K562 (cell line): ENCODE measurements around the gene BACH1. TPM values are rescaled to one million over a fixed set of nuclear protein-coding genes. Genes with fewer than 3 reads are reported as not detected.

Experiments used
- ATAC-seq: fragments of 200-7000 bp; cut with Tn5 transposase; 3 replicates; pipeline ENCODE4 v1.9.1; 2020; ENCODE audit warnings: moderate library complexity
- BruUV-seq: library from RNA; stranded (reverse); fragments of 400-500 nt; replicated peaks from 2 replicates; lab custom pipeline; 2021; lab: Mats Ljungman, UMichigan
- CTCF ChIA-PET: fragments of 300-600 bp; formaldehyde crosslinking; extraction: SDS; loops from one replicate; lab custom pipeline; 2021; ENCODE audit warnings: low intra/inter-chr PET ratio; lab: Yijun Ruan, JAX
- POLR2A ChIA-PET: fragments of 300-600, 350-650 bp; sonication (Branson Sonifier 250); formaldehyde crosslinking; extraction: SDS; loops from one replicate; lab custom pipeline; 2021; ENCODE audit warnings: antibody characterized with exemption, inconsistent platforms; lab: Yijun Ruan, JAX
- DNase-seq, 4 experiments: peaks; one replicate each; pipeline versions ENCODE4 v3.0.0 to v3.0.0-alpha.2; 2011 to 2018; ENCODE audit warnings: low spot score in 3 of 4, mixed read lengths in 3 of 4; ENCODE audit errors: extremely low read depth in 1 of 4
- FAIRE-seq: peaks from 2 replicates; lab custom pipeline; 2011; peaks lifted over from hg19 to GRCh38; lab: Jason Lieb, UNC
- H2AFZ ChIP-seq: 2 replicates; pipeline ENCODE4 v1.6.0; 2011; ENCODE audit warnings: low read depth, low read length, control low read depth, inconsistent platforms
- H3K27ac ChIP-seq: fragments of 200-600 bp; 3 replicates; pipeline ENCODE4 v1.8.0; 2011; ENCODE audit warnings: low read depth, mild to moderate bottlenecking, control low read depth, inconsistent platforms, low read length, moderate library complexity, mixed read lengths; ENCODE audit errors: extremely low read depth
- H3K27me3 ChIP-seq, 2 experiments: fragments of 300-600 bp in 1 of 2; 2 replicates in 1 of 2; 3 replicates in 1 of 2; pipeline versions ENCODE4 v1.6.0 to v1.8.0; 2011; ENCODE audit warnings: inconsistent platforms in 2 of 2, low read length in 2 of 2, mild to moderate bottlenecking in 1 of 2, mixed read lengths in 1 of 2, moderate library complexity in 1 of 2; ENCODE audit not compliant: control insufficient read depth in 2 of 2, insufficient read depth in 2 of 2
- H3K36me3 ChIP-seq: fragments of 300-600 bp; 3 replicates; pipeline ENCODE4 v1.8.0; 2011; ENCODE audit warnings: mild to moderate bottlenecking, low read length, inconsistent platforms; ENCODE audit not compliant: control insufficient read depth, insufficient read depth
- H3K4me1 ChIP-seq, 2 experiments: fragments of 200-600 bp in 1 of 2; replicated peaks in 1 of 2; 2 replicates in 1 of 2; 3 replicates in 1 of 2; pipeline versions ENCODE4 v1.5.1 to v1.8.0; 2011; ENCODE audit warnings: inconsistent platforms in 2 of 2, low read length in 2 of 2, mild to moderate bottlenecking in 1 of 2, mixed read lengths in 1 of 2, moderate library complexity in 1 of 2; ENCODE audit not compliant: control insufficient read depth in 2 of 2, insufficient read depth in 2 of 2
- H3K4me2 ChIP-seq: 2 replicates; pipeline ENCODE4 v1.6.1; 2011; ENCODE audit warnings: low read length, control low read depth, inconsistent platforms, mixed read lengths; ENCODE audit not compliant: insufficient read depth
- H3K4me3 ChIP-seq: fragments of 200-600 bp; sonication (generic), shearing (Covaris generic); 2 replicates; pipeline ENCODE4 v1.5.1; 2016; ENCODE audit warnings: control low read depth, inconsistent platforms
- H3K79me2 ChIP-seq: fragments of 200-600 bp; 3 replicates; pipeline ENCODE4 v1.8.0; 2011; ENCODE audit warnings: low read length, inconsistent platforms; ENCODE audit not compliant: control insufficient read depth, insufficient read depth
- H3K9ac ChIP-seq, 2 experiments: 2 replicates each; pipeline versions ENCODE4 v1.6.0 to v1.6.1; 2011; ENCODE audit warnings: low read depth in 2 of 2, low read length in 2 of 2, control low read depth in 1 of 2, inconsistent platforms in 1 of 2, mild to moderate bottlenecking in 1 of 2, mixed read lengths in 1 of 2; ENCODE audit not compliant: insufficient read depth in 1 of 2
- H3K9me1 ChIP-seq: one replicate; pipeline ENCODE4 v1.6.0; 2011; ENCODE audit warnings: inconsistent platforms, mild to moderate bottlenecking, low read length, moderate library complexity; ENCODE audit not compliant: control insufficient read depth, insufficient read depth
- H3K9me3 ChIP-seq: replicated peaks from 2 replicates; pipeline ENCODE4 v1.5.1; 2011; ENCODE audit warnings: low read depth, low read length, inconsistent platforms; ENCODE audit not compliant: control insufficient read depth, insufficient read depth
- H4K20me1 ChIP-seq: replicated peaks from 2 replicates; pipeline ENCODE4 v1.6.1; 2011; ENCODE audit warnings: low read length, inconsistent platforms, mixed read lengths; ENCODE audit not compliant: control insufficient read depth, insufficient read depth
- FOXA1 ChIP-seq: fragments of 450-650 bp; IDR thresholded peaks from 2 replicates; pipeline ENCODE4 v1.6.1; 2016; ENCODE audit warnings: mild to moderate bottlenecking, borderline replicate concordance
- NCOA4 ChIP-seq: fragments of 450-650 bp; IDR thresholded peaks from 2 replicates; pipeline ENCODE4 v1.6.1; 2018; ENCODE audit warnings: mild to moderate bottlenecking; ENCODE audit not compliant: partially characterized antibody
- NFIC ChIP-seq: fragments of 450-650 bp; IDR thresholded peaks from 2 replicates; pipeline ENCODE4 v1.6.1; 2017; ENCODE audit warnings: mild to moderate bottlenecking, inconsistent platforms
- PHF20 ChIP-seq: fragments of 450-650 bp; IDR thresholded peaks from 2 replicates; pipeline ENCODE4 v1.6.1; 2018; ENCODE audit not compliant: partially characterized antibody
- POLR2AphosphoS2 ChIP-seq: IDR thresholded peaks from 2 replicates; pipeline ENCODE4 v1.6.1; 2012; ENCODE audit warnings: low read length, improper control_type of control experiment
- TAF15 ChIP-seq: fragments of 200-400 bp; formaldehyde crosslinking; IDR thresholded peaks from 2 replicates; pipeline ENCODE4 v1.6.1; 2017; ENCODE audit warnings: mild to moderate bottlenecking, low read depth, low read length, moderate library complexity
- ZNF184 ChIP-seq: sonication (generic); formaldehyde crosslinking; IDR thresholded peaks from 2 replicates; pipeline ENCODE4 v1.5.0; 2020; ENCODE audit warnings: missing genetic modification reagents
- ZNF311 ChIP-seq: fragments of 250-450 bp; sonication (Bioruptor Pico); IDR thresholded peaks from 2 replicates; pipeline ENCODE4 v1.4.0; 2020; ENCODE audit warnings: mild to moderate bottlenecking, moderate library complexity
- ZNF347 ChIP-seq: fragments of 450-650 bp; formaldehyde crosslinking; IDR thresholded peaks from 2 replicates; pipeline ENCODE4 v1.4.0; 2020; ENCODE audit warnings: low read depth, mild to moderate bottlenecking, moderate library complexity
- WGBS: fragments of 100-300 bp; shearing (Covaris generic); methylation state at CpG from one replicate; pipeline ENCODE4 v1.1.6; 2016; ENCODE audit warnings: low coverage, mixed read lengths; ENCODE audit not compliant: insufficient coverage; ENCODE audit errors: missing lambda C conversion rate; 5-methylcytosine and 5-hydroxymethylcytosine counted together
- in situ Hi-C: fragments of 300-500 bp; cut with MboI; formaldehyde crosslinking; loops from 4 replicates; pipeline ENCODE4 v1.15.0; 2018; ENCODE audit warnings: inconsistent platforms, mixed read lengths
- intact Hi-C: fragments of 100-400 bp; cut with micrococcal nuclease; formaldehyde crosslinking; loops from 2 replicates; pipeline ENCODE4 v1.14.2; 2022
- polyA plus RNA-seq, 8 experiments: library from polyadenylated mRNA; depleted of rRNA in 4 of 8; stranded (reverse) in 5 of 8; unstranded in 3 of 8; fragments of >200 nt; fragmentation: Nextera tagmentation in 2 of 8; fragmentation: Illumina TruSeq in 1 of 8; extraction: Ambion mirVana in 2 of 8; extraction: Trizol in 1 of 8; gene quantifications; 2 replicates each; pipeline versions ENCODE4 v1.2.1 to v1.2.3, GENCODE V29; 2011 to 2014; ENCODE audit warnings: inconsistent platforms in 1 of 8, missing spikeins in 1 of 8
- total RNA-seq, 7 experiments: library from RNA; depleted of rRNA in 6 of 7; stranded (reverse); fragments of >200 nt in 6 of 7; fragmentation: Illumina TruSeq in 2 of 7; extraction: Trizol in 2 of 7; gene quantifications; 2 replicates each; pipeline versions ENCODE4 v1.2.1 to v1.2.3, GENCODE V29; 2011 to 2021; ENCODE audit warnings: low replicate concordance in 1 of 7
- TF ChIP-seq, protein P1 (sequence below): fragments of 250-450 bp; sonication (Bioruptor Pico); IDR thresholded peaks from 2 replicates; pipeline ENCODE4 v1.8.0; 2022; ENCODE audit warnings: moderate library complexity, mild to moderate bottlenecking, inconsistent platforms
- TF ChIP-seq, protein P2 (sequence below): IDR thresholded peaks from 3 replicates; pipeline ENCODE4 v1.6.1; 2011; ENCODE audit warnings: borderline replicate concordance, mild to moderate bottlenecking, moderate library complexity; ENCODE audit not compliant: insufficient read length; ENCODE audit errors: extremely low read depth

BACH1 gene
- total and polyA plus RNA-seq, 9 of the 15 experiments (the other 6 are each of a cell fraction or from before 2014, with no cell fraction given) = 10.6 to 58.5 (median 28.6) TPM

DNA sequence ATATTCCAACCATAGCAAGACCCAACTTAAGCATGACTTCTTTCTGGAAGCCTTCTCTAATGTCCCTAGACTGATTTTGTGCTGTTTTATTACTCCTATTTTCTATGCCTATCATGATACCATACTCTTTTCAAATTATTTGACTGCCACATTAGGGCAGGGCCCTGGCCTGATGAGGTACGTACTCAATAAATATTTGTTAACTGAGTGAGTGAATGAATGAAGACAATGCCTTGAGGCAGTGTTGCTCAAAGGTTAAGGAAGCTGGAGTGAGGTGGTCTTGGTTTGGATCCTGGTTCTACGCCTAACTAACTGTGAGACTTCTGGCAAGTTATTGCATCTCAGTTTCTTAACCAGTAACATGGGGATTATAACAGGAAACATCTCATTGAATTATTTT is 38.3 kb upstream of the BACH1 start:
- H3K4me1 ChIP-seq = no peaks in the 10 kb centered on the region; a peak in 1 of 5 replicates
- H3K27ac ChIP-seq = no peak overlapping the region
- H3K36me3 ChIP-seq = no peaks in the 10 kb centered on the region
- no peaks in the 10 kb centered on the region for H4K20me1 ChIP-seq
- no peaks in the 10 kb centered on the region for H3K27me3 ChIP-seq
- CTCF ChIA-PET = no interaction called here
- TF ChIP-seq FOXA1 (no peak), ZNF184 (CRISPR knock-in tag) (no peak), TAF15 (no peak), NFIC (no peak), POLR2AphosphoS2 (no peak), ZNF347 (CRISPR knock-in tag) (no peak), NCOA4 (no peak), ZNF311 (no peak), PHF20 (no peak)
- TF ChIP-seq, protein P1, sequence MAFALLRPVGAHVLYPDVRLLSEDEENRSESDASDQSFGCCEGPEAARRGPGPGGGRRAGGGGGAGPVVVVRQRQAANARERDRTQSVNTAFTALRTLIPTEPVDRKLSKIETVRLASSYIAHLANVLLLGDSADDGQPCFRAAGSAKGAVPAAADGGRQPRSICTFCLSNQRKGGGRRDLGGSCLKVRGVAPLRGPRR (CRISPR knock-in tag) = no peak
- TF ChIP-seq, protein P2, sequence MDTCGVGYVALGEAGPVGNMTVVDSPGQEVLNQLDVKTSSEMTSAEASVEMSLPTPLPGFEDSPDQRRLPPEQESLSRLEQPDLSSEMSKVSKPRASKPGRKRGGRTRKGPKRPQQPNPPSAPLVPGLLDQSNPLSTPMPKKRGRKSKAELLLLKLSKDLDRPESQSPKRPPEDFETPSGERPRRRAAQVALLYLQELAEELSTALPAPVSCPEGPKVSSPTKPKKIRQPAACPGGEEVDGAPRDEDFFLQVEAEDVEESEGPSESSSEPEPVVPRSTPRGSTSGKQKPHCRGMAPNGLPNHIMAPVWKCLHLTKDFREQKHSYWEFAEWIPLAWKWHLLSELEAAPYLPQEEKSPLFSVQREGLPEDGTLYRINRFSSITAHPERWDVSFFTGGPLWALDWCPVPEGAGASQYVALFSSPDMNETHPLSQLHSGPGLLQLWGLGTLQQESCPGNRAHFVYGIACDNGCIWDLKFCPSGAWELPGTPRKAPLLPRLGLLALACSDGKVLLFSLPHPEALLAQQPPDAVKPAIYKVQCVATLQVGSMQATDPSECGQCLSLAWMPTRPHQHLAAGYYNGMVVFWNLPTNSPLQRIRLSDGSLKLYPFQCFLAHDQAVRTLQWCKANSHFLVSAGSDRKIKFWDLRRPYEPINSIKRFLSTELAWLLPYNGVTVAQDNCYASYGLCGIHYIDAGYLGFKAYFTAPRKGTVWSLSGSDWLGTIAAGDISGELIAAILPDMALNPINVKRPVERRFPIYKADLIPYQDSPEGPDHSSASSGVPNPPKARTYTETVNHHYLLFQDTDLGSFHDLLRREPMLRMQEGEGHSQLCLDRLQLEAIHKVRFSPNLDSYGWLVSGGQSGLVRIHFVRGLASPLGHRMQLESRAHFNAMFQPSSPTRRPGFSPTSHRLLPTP = no peak
- in situ Hi-C loops (no loop called here), intact Hi-C loops (loop anchor here (10.0 kb wide), 1 partner anchor 114 kb away; no protein-coding TSS in a partner anchor)
- no peak overlapping the region for H3K4me2 ChIP-seq
- H3K4me3 ChIP-seq = no peak overlapping the region
- H3K9me1 ChIP-seq = no peaks in the 10 kb centered on the region
- POLR2A ChIA-PET = interaction anchor here (1.0 kb wide), 1 partner anchor 8 kb away, joined by 3 read pairs; no protein-coding TSS in a partner anchor
- no TSS peak for BruUV-seq
- H3K79me2 ChIP-seq = no peaks in the 10 kb centered on the region
- no peak for ATAC-seq
- FAIRE-seq = no peak
- DNase-seq = no peak
- 6% methylated on average over 2 of the region's 2 CpGs for WGBS
- no peaks in the 10 kb centered on the region for H3K9me3 ChIP-seq
- no peak overlapping the region for H3K9ac ChIP-seq
- no peak overlapping the region for H2AFZ ChIP-seq
